NCI-H82 treated with DMSO at 0.1 percent for 48 hours (cell line): ENCODE results near the gene CFAP92.
"Not testable (repeated sequence)": the region's sequence is repeated elsewhere in the genome, so short reads cannot be mapped to it uniquely, and the experiment has no call there.

Source experiments
- DNase-seq: peaks from one replicate; lab custom pipeline; 2025; ENCODE audit not compliant: unreplicated experiment; lab: John Stamatoyannopoulos, UW

Gene CFAP92

GRCh38 chr3:128942161-128942952 is 51.5 kb downstream of the CFAP92 start:
- DNase-seq, result no peak

GRCh38 chr3:128940252-128940651 is 53.6 kb downstream of the CFAP92 start:
- no peak for DNase-seq

DNA sequence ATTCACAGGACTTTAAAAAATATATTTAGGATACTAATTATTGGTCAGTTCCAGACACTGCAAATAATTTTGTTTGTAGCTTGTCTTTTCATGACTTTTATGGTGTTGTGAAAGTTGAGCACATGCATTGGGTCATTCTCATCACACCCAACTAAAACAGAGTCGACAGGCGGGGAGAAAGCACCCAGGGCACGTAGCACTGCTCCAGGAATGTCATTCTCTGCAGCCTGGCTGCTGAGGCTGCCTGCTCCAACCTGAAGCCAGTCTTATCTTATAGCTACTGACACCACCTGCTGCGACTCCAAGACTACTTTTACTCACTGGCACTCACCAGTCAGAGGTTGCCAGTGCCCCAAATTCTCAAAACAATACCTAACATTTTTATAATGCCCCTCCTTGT is 57.5 kb downstream of the CFAP92 start:
- DNase-seq, result no peak

GRCh38 chr3:128935922-128936321 is 58.0 kb downstream of the CFAP92 start:
- DNase-seq, result no peak

DNA sequence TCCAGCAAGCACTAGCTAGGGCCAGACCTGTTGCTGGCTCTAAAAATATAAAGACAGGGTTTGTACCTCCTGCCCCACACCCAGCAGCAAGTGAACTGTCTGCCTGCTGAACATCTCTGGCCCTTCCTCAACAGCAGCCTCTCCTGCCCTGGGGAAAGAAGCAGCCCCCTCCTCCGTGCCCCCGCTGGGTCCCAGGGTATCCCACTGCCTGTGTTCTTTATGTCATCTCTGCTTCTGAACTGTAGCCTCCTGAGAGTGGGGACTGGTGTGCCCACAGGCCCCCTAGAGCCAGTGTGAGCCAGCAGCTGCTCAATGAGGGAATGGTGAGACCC is 60.0 kb downstream of the CFAP92 start:
- DNase-seq, result no peak

DNA sequence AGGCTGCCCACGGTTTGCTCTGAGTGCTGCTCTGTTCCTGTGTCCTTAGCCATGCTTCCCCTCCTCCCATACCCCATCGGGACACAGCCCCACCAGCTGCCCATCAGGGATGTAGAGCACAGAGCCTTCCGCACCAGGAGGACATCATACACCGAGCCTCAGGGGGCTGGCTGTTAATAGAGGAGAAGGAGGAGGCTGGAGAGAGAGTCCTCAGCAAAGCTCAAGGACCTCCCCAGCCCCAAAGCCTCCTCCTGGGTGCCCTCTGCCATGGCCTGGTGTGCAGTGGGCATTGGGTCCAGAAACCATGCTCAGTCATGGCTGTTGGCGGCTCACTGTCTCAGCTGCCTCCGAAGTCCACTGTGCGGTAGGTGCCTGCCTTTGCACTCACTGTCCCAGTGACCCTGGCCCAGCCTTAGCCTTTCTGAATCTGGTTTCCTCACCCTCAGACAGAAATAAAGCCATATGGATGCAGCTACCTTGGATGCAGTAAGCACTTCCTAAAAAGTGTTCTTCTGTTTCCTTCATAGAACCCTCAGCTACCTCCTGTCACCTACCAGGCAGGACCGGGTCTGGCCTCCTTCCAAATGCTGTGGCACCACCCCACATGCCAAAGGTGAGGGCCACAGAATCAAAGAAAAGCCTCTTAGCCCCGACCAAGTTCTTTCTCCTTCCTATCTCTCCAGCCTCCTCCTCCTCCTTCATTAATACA is 60.5 kb downstream of the CFAP92 start:
- no peak for DNase-seq

- no peak for DNase-seq
These were observed 61.2 kb downstream of the CFAP92 start for GRCh38 chr3:128932516-128933212.

DNA sequence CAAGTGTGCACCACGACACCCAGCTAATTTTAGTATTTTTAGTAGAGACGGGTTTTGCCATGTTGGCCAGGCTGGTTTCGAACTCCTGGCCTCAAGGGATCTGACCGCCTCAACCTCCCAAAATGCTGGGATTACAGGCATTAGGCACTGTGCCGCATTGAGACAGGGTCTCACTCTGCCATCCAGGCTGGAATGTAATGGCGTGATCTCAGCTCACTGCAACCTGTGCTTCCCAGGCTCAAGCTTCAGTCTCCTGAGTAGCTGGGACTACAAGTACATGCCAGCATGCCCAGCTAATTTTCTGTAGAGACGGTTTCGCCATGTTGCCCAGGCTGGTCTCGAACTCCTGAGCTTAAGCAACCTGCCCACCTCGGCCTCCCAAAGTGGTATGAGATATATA is 62.8 kb downstream of the CFAP92 start:
- no peak for DNase-seq

DNA sequence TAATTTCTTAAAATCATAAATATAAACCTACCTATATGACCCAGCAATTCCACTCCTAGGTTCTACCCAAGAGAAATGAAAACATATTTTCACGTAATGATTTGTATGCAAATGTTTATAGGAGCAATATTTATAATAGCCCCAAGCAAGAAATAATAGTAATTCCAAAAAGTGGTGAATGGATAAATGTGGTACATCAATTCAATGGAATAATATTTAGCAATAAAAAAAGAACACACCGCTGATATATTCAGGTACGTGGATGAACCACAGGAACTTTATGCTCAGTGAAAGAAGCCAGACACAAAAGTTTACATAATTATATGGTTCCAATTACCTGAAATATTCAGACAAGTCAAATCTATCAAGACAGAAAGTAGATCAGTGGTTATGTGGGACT is 64.5 kb downstream of the CFAP92 start:
- no peak for DNase-seq

DNA sequence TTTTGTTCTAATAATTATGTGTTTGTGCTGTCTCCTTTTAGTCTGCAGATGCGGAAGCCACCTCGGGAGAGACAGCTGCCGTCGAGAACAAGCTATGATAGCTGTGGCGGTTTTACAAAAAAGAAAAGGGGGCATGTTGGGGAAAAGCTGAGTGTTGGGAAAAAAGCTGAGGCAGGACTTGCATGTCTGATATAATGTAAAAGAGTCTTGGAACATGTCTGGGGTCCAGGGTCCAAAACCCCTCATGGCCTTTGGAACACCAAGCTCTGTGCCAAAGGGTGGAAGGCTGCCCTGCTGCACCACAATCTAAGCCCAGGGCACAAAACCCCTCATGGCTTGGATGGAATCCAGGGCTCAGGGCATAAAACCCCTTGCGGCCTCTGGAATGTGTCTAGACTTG is 69.9 kb downstream of the CFAP92 start:
- DNase-seq, result not testable (repeated sequence)

GRCh38 chr3:128923576-128923975 is 70.3 kb downstream of the CFAP92 start:
- DNase-seq, result no peak

GRCh38 chr3:128922804-128923459 is 70.9 kb downstream of the CFAP92 start:
- no peak for DNase-seq

GRCh38 chr3:128919988-128920387 is 73.9 kb downstream of the CFAP92 start:
- DNase-seq, result no peak

DNA sequence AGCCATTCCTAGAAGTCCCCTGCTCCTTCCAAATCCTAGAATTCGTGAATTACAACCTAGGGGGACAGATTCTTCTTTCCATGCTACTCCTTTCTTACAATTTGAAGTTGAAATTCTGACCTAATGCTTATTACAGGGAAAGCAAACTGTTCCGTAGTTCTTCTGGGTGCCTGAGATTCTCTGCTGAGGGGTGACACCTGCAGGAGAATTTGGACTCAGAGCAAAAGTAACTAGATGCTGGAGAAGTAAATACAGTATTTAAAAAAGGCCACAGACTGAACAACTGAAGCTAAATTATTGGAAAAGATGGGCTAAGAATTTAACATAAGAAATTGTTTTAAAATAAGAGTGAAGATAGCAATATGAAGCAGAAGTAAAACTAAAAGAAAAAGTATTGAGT is 76.6 kb downstream of the CFAP92 start:
- DNase-seq, result no peak

DNA sequence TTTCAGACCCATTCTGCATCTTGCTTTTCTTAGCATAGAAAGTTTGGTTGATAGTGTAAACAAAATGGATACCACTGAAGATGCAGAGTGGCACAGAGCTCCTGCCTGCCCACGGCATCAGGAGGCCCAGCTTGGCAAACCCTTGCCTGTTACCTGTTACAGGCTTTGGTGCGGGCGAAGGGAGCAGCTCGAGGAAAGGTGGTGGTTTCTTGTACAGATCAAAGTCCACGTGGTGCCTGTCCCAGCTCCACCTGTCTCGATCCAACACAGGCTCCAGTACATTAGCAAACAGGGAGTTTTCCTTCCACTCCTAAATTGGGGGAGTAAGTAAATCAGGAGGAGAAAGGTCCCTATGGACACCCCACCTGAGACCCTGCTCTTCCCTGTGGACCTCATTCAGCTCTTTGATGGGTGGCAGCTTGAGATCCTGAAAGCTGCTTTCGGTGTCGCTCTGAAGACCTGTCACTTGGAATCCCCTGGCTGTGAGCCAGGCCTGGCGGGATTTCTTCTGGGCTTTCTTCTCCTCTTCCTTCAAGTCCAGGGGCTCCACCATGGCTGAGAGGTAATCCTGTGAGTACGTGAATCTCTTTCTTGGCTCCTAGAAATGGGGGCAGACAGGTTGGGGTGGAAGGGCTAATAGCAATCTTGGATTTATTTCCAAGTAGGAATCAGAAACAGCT is 78.8 kb downstream of the CFAP92 start:
- no peak for DNase-seq

DNA sequence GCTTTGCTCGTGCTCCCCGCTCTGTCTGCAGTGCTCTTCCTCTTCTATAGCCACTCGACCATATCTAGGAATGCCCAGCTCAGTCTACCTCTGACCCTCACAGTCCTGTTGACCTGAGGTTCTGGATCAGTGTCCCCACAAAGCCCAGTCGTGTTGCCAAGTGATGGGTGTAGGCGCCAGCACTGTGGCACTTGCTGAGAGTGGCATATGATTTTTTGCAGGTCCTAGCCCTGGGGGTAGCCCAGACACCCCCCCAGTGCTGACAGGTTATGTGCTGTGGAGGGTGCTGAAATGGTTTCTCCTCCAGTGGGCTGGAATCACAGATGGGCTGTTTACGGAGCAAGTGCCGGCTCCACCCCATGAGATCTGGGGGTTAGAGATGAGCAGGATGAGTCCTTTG is 82.0 kb downstream of the CFAP92 start:
- DNase-seq, result no peak

DNA sequence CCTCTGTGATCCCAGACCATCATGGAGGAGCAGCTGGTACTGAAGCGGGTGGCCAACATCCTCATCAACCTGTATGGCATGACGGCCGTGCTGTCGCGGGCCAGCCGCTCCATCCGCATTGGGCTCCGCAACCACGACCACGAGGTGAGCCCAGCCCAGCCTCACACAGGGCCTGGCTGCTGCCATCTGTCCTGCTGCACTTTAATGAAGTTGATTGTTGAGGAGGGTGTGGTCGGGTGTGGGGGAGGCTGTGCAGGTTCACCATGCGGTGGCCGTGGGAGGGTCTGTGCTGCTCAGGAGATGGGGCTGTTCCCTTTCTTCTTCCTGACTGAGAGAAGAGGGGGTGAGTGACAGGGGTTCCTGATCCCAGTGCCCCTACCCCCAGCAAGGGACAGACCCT is 83.9 kb downstream of the CFAP92 start:
- no peak for DNase-seq

- no peak for DNase-seq
These were observed 84.9 kb downstream of the CFAP92 start for GRCh38 chr3:128908951-128909350.

- DNase-seq, result no peak
These were observed 86.0 kb downstream of the CFAP92 start for GRCh38 chr3:128907706-128908445.

- DNase-seq, result no peak
These were observed 86.9 kb downstream of the CFAP92 start for GRCh38 chr3:128906804-128907525.
